Effector CD8-positive, alpha-beta T cell (primary cell): ENCODE results near the gene ATP8A2.
"Not testable (repeated sequence)": the region's sequence is repeated elsewhere in the genome, so short reads cannot be mapped to it uniquely, and the experiment has no call there.

Source experiments
- DNase-seq: peaks from one replicate; lab custom pipeline; 2025; lab: John Stamatoyannopoulos, UW

ATP8A2 gene

GRCh38 chr13:25462301-25463125 lies 90.7 kb downstream of the ATP8A2 start:
- DNase-seq: no peak

- no peak for DNase-seq
Measured at GRCh38 chr13:25463496-25463895, 91.7 kb downstream of the ATP8A2 start.

- no peak for DNase-seq
Measured at GRCh38 chr13:25466880-25467279, 95.1 kb downstream of the ATP8A2 start.

GRCh38 chr13:25468325-25469168 lies 96.8 kb downstream of the ATP8A2 start:
- no peak for DNase-seq

- no peak for DNase-seq
Measured at GRCh38 chr13:25469169-25469525, 97.4 kb downstream of the ATP8A2 start.

- DNase-seq: no peak
Measured at GRCh38 chr13:25473864-25474263, 102.1 kb downstream of the ATP8A2 start.

GRCh38 chr13:25478186-25478585 lies 106.4 kb downstream of the ATP8A2 start:
- DNase-seq: no peak

GRCh38 chr13:25489238-25489637 lies 117.5 kb downstream of the ATP8A2 start:
- DNase-seq: no peak

- no peak for DNase-seq
Measured at GRCh38 chr13:25490236-25490635, 118.5 kb downstream of the ATP8A2 start.

- DNase-seq: no peak
Measured at GRCh38 chr13:25493931-25494640, 122.3 kb downstream of the ATP8A2 start.

GRCh38 chr13:25494698-25495411 lies 123.1 kb downstream of the ATP8A2 start:
- no peak for DNase-seq

- no peak for DNase-seq
Measured at GRCh38 chr13:25501231-25501630, 129.5 kb downstream of the ATP8A2 start.

- no peak for DNase-seq
Measured at GRCh38 chr13:25502031-25502430, 130.3 kb downstream of the ATP8A2 start.

- no peak for DNase-seq
Measured at GRCh38 chr13:25502551-25502950, 130.8 kb downstream of the ATP8A2 start.

GRCh38 chr13:25503856-25504255 lies 132.1 kb downstream of the ATP8A2 start:
- no peak for DNase-seq

- DNase-seq: no peak
Measured at GRCh38 chr13:25507841-25508240, 136.1 kb downstream of the ATP8A2 start.

GRCh38 chr13:25513060-25513459 lies 141.3 kb downstream of the ATP8A2 start:
- DNase-seq: not testable (repeated sequence)

- no peak for DNase-seq
Measured at GRCh38 chr13:25518441-25518840, 146.7 kb downstream of the ATP8A2 start.

- DNase-seq: no peak
Measured at GRCh38 chr13:25525884-25526283, 154.1 kb downstream of the ATP8A2 start.

- DNase-seq: no peak
Measured at GRCh38 chr13:25528266-25528665, 156.5 kb downstream of the ATP8A2 start.

- no peak for DNase-seq
Measured at GRCh38 chr13:25529425-25529824, 157.7 kb downstream of the ATP8A2 start.

- DNase-seq: no peak
Measured at GRCh38 chr13:25538276-25538675, 166.5 kb downstream of the ATP8A2 start.
